Bronchial epithelial cell (primary cell): Measurements from ENCODE around the gene TXN2. TPM values are rescaled to one million over a fixed set of nuclear protein-coding genes. Genes with fewer than 3 reads are reported as not detected.

Experiments
- DNase-seq: peaks from one replicate; pipeline ENCODE4 v3.0.0-alpha.2; 2010; ENCODE audit warnings: low read depth
- FAIRE-seq: peaks from 2 replicates; lab custom pipeline; 2011; peaks lifted over from hg19 to GRCh38; lab: Jason Lieb, UNC
- H3K27me3 ChIP-seq: 2 replicates; pipeline ENCODE4 v1.5.1; 2011; ENCODE audit warnings: low read length; ENCODE audit not compliant: control insufficient read depth, insufficient read depth
- H3K36me3 ChIP-seq: 2 replicates; pipeline ENCODE4 v1.5.1; 2011; ENCODE audit warnings: low read length; ENCODE audit not compliant: control insufficient read depth, insufficient read depth
- H3K4me3 ChIP-seq: 2 replicates; pipeline ENCODE4 v1.5.1; 2011; ENCODE audit warnings: mild to moderate bottlenecking, low read depth, low read length, control low read depth
- CTCF ChIP-seq: IDR thresholded peaks from 2 replicates; pipeline ENCODE4 v1.5.1; 2011; ENCODE audit warnings: mild to moderate bottlenecking, moderate library complexity, low read length, control low read depth, inconsistent platforms; ENCODE audit not compliant: insufficient read depth, severe bottlenecking
- total RNA-seq: library from RNA; depleted of rRNA; stranded (reverse); fragments of >200 nt; gene quantifications from 2 replicates; pipeline ENCODE4 v1.2.1, GENCODE V29; 2014

Gene TXN2
- total RNA-seq, 1 donor from 2014 or later = 17.9 TPM

DNA sequence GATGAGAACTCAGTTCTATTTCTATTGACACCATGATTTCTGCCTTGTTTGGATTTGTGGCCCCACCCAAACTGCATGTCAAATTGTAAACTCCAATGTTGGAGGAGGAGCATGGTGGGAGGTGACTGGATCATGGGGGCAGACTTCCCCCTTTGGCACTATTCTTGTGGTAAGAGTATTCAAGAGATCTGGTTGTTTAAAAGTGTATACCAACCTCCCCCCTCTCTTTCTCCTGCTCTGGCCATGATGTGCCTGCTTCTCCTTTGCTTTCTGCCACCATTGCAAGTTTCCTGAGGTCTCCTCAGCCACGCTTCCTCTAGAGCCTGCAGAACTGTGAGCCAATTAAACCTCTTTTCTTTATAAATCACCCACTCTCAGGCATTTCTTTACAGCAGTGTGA, 33.3 kb upstream of the TXN2 start:
- no peak for TF ChIP-seq CTCF
- FAIRE-seq (no peak), DNase-seq (no peak)
- Histone ChIP-seq H3K36me3 (peaks cover 53% of the 10 kb centered on the region), H3K27me3 (no peaks in the 10 kb centered on the region), H3K4me3 (no peak overlapping the region)

- DNase-seq (no peak), FAIRE-seq (no peak)
- Histone ChIP-seq H3K4me3 (no peak overlapping the region), H3K27me3 (no peaks in the 10 kb centered on the region), H3K36me3 (peaks cover 39% of the 10 kb centered on the region)
- TF ChIP-seq CTCF = no peak
Measured at GRCh38 chr22:36512991-36513390, 31.6 kb upstream of the TXN2 start.

DNA sequence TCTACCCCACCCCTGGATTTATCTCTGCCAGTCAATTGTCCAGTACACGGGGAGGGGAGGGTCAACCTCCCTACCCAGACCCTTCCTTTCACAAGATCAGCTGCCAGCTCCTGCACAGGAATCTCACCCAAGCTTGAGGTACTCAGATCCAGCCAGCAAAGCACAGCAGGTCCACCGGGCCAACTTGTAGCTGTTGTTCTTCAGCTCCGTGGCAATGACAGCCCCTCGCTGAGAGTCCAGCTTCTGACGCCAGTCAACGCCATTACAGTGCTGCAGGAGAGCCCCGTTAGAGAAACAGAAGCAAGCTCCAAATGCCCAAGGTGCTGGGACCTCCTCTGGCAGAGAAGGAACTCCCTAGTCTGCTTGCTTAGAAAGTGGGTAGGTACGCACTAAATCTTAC, 30.9 kb upstream of the TXN2 start:
- no peak overlapping the region for H3K4me3 ChIP-seq
- no peak for FAIRE-seq
- no peak for TF ChIP-seq CTCF
- H3K36me3 ChIP-seq = peaks cover 36% of the 10 kb centered on the region
- no peaks in the 10 kb centered on the region for H3K27me3 ChIP-seq
- DNase-seq = no peak

DNA sequence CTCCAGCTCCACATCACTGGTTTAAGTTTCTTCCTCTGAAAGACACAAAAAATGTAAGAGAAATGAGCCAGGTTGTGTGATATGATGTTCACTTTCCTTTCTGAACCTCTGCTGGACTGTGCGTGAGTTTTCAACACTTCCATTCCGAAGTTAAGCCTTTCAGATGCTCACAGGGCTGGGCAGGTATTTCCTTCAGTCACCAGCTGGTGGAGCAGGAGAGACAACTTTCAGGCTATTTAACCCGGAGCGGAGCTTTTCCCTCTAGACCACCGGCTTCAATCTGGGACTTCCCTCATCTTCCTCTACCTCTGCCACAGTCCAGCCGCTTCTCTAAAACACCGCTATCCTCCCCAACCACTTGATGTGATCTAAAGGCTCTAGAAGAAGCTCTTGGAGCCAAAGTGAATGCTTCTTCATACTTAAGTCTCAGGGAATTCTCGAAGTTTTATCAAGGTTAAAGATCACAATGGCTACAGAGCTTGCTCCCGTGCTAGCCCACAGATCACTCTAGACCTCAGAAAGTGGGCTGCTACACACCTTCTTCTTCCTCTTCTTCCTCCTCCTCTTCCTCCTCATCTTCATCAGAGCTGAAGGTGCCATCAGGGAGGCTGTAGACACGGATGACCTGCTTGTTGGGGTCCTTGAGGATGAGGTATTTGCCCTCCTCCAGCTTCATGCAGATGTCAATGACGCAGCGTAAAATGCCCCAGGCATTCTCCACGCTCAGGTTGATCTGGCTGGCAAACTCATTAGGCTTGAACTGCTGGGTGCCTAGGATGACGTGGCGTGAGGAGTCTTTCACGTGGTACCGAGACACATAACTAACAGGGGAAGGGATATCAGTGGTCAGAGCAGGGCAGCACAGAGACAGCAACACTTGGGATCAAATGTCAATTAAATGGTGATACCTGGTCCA, 29.8 kb upstream of the TXN2 start:
- Histone ChIP-seq H3K36me3 (peaks cover 28% of the 10 kb centered on the region), H3K27me3 (no peaks in the 10 kb centered on the region), H3K4me3 (no peak overlapping the region)
- DNase-seq (peak; percentile 48), FAIRE-seq (peak; percentile 60)
- TF ChIP-seq CTCF = peak; percentile 72

- TF ChIP-seq CTCF = no peak
- H3K36me3 ChIP-seq = peaks cover 24% of the 10 kb centered on the region
- H3K4me3 ChIP-seq = no peak overlapping the region
- no peaks in the 10 kb centered on the region for H3K27me3 ChIP-seq
- DNase-seq (no peak), FAIRE-seq (no peak)
Measured at GRCh38 chr22:36510384-36510783, 28.9 kb upstream of the TXN2 start.
